RKO (cell line): ENCODE measurements around the gene KRTAP5-9.
A peak's percentile ranks its signal among the peaks of the same experiment; 100 is the strongest.
"Not testable (repeated sequence)": the region's sequence is repeated elsewhere in the genome, so short reads cannot be mapped to it uniquely, and the experiment has no call there.

Experiments
- DNase-seq: peaks from one replicate; pipeline ENCODE4 v3.0.0-alpha.2; 2016; ENCODE audit warnings: low spot score

KRTAP5-9 gene

GRCh38 chr11:71548120-71548519, at the start of gene KRTAP5-9:
KRTAP5-9 (plus strand) TSS chr11:71548420; CDS start chr11:71548658, 238 bp downstream.
- no peak for DNase-seq

- peak; percentile 3 for DNase-seq
These were observed 49.1 kb upstream of the KRTAP5-9 start for GRCh38 chr11:71499125-71499524.

- DNase-seq = no peak
These were observed 48.7 kb upstream of the KRTAP5-9 start for GRCh38 chr11:71499546-71499945.

GRCh38 chr11:71500601-71501021, 47.6 kb upstream of the KRTAP5-9 start:
- DNase-seq = no peak

GRCh38 chr11:71501071-71501985, 46.9 kb upstream of the KRTAP5-9 start:
- no peak for DNase-seq

GRCh38 chr11:71502026-71502425, 46.2 kb upstream of the KRTAP5-9 start:
- DNase-seq = no peak

- DNase-seq = no peak
These were observed 45.3 kb upstream of the KRTAP5-9 start for GRCh38 chr11:71502871-71503435.

- DNase-seq = no peak
These were observed 43.7 kb upstream of the KRTAP5-9 start for GRCh38 chr11:71504531-71504930.

- no peak for DNase-seq
These were observed 43.2 kb upstream of the KRTAP5-9 start for GRCh38 chr11:71505001-71505400.

- no peak for DNase-seq
These were observed 42.4 kb upstream of the KRTAP5-9 start for GRCh38 chr11:71505781-71506180.

- no peak for DNase-seq
These were observed 41.1 kb upstream of the KRTAP5-9 start for GRCh38 chr11:71507102-71507501.

GRCh38 chr11:71518506-71519471, 29.4 kb upstream of the KRTAP5-9 start:
- DNase-seq = no peak

- DNase-seq = no peak
These were observed 28.7 kb upstream of the KRTAP5-9 start for GRCh38 chr11:71519546-71519945.

- DNase-seq = no peak
These were observed 22.9 kb upstream of the KRTAP5-9 start for GRCh38 chr11:71525188-71525937.

GRCh38 chr11:71525938-71526495, 22.2 kb upstream of the KRTAP5-9 start:
- DNase-seq = no peak

GRCh38 chr11:71526796-71527575, 21.2 kb upstream of the KRTAP5-9 start, which contains the start of gene KRTAP5-7:
KRTAP5-7 (plus strand) TSS chr11:71527267; CDS start chr11:71527301, 34 bp downstream.
- not testable (repeated sequence) for DNase-seq

GRCh38 chr11:71527576-71528210, 20.5 kb upstream of the KRTAP5-9 start:
- DNase-seq = no peak

GRCh38 chr11:71530602-71531001, 17.6 kb upstream of the KRTAP5-9 start:
- no peak for DNase-seq

- DNase-seq = no peak
These were observed 16.1 kb upstream of the KRTAP5-9 start for GRCh38 chr11:71532036-71532610.
